ENCODE data around the gene HACE1. TPM values are rescaled to one million over a fixed set of nuclear protein-coding genes. Genes with fewer than 3 reads are reported as not detected.

The HACE1 gene
- total RNA-seq, 2 donors from 2014 or later, result 11.7 to 19.3 TPM

DNA sequence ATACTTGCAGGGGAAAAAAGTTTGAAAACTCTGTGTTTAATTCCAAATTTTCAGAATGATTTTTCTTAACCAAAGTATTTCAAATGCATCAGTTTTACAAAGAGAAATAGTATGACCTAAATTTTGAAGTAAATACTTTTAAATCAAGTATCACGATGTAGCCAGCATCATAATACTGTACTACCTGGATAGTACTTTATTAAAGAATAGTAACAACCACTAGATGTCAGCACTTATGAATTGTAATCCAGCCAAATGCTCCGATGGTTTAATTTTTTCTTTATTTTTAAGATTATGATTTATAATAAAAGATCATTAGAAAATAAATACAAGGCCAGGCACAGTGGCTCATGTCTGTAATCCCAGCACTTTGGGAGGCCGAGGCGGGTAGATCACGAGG, 37.2 kb upstream of the HACE1 start:
- no peak overlapping the region for H3K27ac ChIP-seq
- WGBS, result 68% methylated on average over 5 of the region's 5 CpGs
- H3K4me1 ChIP-seq (replicated peaks), result no peaks in the 10 kb centered on the region
- DNase-seq (ENCODE audit: low spot score), result no peak
- no peak for TF ChIP-seq POLR2AphosphoS5 (IDR thresholded peaks at IDR 0.05)
- no peak for TF ChIP-seq POLR2A (IDR thresholded peaks at IDR 0.05)
- TF ChIP-seq, protein P1, sequence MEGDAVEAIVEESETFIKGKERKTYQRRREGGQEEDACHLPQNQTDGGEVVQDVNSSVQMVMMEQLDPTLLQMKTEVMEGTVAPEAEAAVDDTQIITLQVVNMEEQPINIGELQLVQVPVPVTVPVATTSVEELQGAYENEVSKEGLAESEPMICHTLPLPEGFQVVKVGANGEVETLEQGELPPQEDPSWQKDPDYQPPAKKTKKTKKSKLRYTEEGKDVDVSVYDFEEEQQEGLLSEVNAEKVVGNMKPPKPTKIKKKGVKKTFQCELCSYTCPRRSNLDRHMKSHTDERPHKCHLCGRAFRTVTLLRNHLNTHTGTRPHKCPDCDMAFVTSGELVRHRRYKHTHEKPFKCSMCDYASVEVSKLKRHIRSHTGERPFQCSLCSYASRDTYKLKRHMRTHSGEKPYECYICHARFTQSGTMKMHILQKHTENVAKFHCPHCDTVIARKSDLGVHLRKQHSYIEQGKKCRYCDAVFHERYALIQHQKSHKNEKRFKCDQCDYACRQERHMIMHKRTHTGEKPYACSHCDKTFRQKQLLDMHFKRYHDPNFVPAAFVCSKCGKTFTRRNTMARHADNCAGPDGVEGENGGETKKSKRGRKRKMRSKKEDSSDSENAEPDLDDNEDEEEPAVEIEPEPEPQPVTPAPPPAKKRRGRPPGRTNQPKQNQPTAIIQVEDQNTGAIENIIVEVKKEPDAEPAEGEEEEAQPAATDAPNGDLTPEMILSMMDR (IDR thresholded peaks at IDR 0.05), result no peak
- H3K9me3 ChIP-seq, result no peaks in the 10 kb centered on the region
- no peak overlapping the region for H3K4me3 ChIP-seq
- no peaks in the 10 kb centered on the region for H3K36me3 ChIP-seq
- no peaks in the 10 kb centered on the region for H3K27me3 ChIP-seq (replicated peaks; ENCODE audit: insufficient read depth)
- intact Hi-C loops (cut with DNase I), result no loop called here

DNA sequence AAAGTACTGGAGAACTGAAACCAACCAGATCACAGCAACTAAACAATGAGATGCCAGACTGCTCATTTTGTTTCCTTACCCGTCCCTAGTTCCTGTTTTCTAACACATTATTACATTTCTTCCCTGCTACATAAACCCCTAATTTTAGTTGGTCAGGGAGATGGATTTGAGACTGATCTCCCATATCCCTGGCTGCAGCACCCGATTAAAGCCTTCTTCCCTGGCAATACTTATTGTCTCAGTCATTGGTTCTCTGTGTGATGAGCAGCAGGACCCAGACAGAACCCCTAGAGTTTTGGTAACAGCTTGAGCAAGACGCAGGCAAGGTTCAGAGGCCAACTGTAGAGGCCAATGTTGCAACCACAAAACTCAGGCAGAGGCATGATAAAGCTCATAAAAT, 28.3 kb upstream of the HACE1 start:
- H3K9me3 ChIP-seq, result no peaks in the 10 kb centered on the region
- TF ChIP-seq, protein P1 (IDR thresholded peaks at IDR 0.05), result no peak
- TF ChIP-seq POLR2A (IDR thresholded peaks at IDR 0.05) (no peak), POLR2AphosphoS5 (IDR thresholded peaks at IDR 0.05) (no peak)
- intact Hi-C loops (cut with DNase I), result no loop called here

DNA sequence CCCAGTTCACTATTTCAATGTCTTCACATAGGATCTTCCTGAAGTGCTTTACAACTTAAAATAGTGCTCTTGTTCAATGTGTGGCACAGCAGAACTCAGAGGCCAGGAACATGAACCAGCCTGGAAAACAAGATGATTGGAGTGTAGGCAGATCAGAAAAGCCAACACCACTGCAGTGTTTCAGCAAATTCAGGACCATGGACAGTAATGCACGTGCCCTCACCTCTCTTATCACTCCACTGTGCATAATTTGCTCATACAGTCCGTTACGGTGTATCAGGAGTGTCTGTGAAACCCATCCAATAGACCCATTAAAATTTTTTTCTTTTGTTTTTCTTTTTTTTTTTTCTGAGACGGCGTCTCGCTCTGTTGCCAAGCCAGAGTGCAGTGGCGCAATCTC, 27.6 kb upstream of the HACE1 start:
- WGBS, result 57% methylated on average over 7 of the region's 7 CpGs
- Histone ChIP-seq H3K27ac (no peak overlapping the region), H3K4me3 (no peak overlapping the region), H3K27me3 (replicated peaks; ENCODE audit: insufficient read depth) (no peaks in the 10 kb centered on the region), H3K9me3 (no peaks in the 10 kb centered on the region), H3K36me3 (no peaks in the 10 kb centered on the region), H3K4me1 (replicated peaks) (no peaks in the 10 kb centered on the region)
- intact Hi-C loops (cut with DNase I), result no loop called here
- DNase-seq (ENCODE audit: low spot score), result no peak
- TF ChIP-seq POLR2AphosphoS5 (IDR thresholded peaks at IDR 0.05), result no peak
- TF ChIP-seq, protein P1 (IDR thresholded peaks at IDR 0.05), result no peak

More for the DNA sequence above, 28.3 kb upstream of the HACE1 start:
- H3K27ac ChIP-seq, result no peak overlapping the region
- H3K4me3 ChIP-seq, result no peak overlapping the region
- no peaks in the 10 kb centered on the region for H3K27me3 ChIP-seq (replicated peaks; ENCODE audit: insufficient read depth)
- no peak for DNase-seq (ENCODE audit: low spot score)
- 80% methylated on average over 3 of the region's 3 CpGs for WGBS
- no peaks in the 10 kb centered on the region for H3K36me3 ChIP-seq
- no peaks in the 10 kb centered on the region for H3K4me1 ChIP-seq (replicated peaks)

DNA sequence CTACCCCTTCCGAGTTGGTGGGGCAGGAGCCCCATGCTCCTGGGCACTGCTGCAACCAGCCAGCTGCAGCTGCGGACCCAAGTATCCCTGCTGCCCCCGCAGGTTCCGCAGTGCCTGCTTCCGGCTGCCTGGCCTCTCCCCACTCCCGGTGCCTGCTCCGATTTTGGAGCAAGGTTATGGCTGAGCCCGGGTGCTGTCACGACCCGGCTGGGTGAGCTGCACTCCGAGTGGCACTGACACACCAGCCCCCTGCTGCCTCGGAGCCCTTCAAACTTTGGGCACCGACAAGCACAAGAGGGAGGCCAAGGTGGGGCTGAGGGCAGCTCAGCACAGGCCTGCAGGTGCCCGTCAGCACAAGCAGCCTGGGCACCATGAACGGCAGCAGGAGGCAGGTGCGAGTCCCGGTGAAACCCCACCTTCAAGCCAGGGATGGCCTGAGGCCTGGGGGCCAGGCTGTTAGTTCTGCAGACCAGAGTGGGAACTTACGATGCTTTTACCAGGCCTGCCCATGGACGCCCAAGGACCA, 25.9 kb upstream of the HACE1 start:
- WGBS, result 64% methylated on average over 19 of the region's 19 CpGs
- Histone ChIP-seq H3K27me3 (replicated peaks; ENCODE audit: insufficient read depth) (no peaks in the 10 kb centered on the region), H3K9me3 (no peaks in the 10 kb centered on the region), H3K4me3 (no peak overlapping the region), H3K36me3 (no peaks in the 10 kb centered on the region), H3K27ac (no peak overlapping the region), H3K4me1 (replicated peaks) (no peaks in the 10 kb centered on the region)
- no peak for DNase-seq (ENCODE audit: low spot score)
- TF ChIP-seq, protein P1 (IDR thresholded peaks at IDR 0.05), result no peak
- TF ChIP-seq POLR2A (IDR thresholded peaks at IDR 0.05) (no peak), POLR2AphosphoS5 (IDR thresholded peaks at IDR 0.05) (no peak)
- intact Hi-C loops (cut with DNase I), result no loop called here

DNA sequence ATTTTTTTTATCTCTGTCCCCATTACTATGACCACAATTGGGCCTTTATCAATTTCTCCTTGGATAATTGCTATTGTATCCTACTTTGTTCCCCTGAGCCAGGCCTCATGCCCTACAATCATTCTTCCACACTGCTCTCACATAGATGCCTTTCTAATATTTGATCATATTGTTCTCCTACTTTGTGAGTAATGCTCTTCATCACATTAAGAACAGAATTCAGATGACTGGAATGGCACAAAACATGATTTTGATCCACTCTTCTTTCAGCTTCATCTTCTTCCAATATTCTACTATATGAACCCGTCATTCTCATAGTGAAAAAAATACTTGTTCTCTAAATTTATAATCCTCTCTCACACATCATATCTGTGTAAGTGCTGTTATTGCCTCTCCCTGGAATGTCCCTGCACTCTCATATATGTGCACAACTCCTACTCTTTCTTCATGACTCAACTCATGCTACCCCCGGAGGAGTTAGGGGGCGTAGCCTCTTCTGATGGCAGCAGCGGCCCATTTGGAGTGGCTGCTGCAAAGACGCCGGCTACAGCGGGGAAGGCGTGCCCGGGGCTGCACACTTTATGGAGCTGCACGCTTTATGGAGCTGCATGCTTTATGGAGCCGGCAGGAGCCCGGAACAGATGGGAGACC, 25.3 kb upstream of the HACE1 start:
- Histone ChIP-seq H3K36me3 (no peaks in the 10 kb centered on the region), H3K4me1 (replicated peaks) (no peaks in the 10 kb centered on the region), H3K27me3 (replicated peaks; ENCODE audit: insufficient read depth) (no peaks in the 10 kb centered on the region), H3K4me3 (no peak overlapping the region), H3K27ac (no peak overlapping the region), H3K9me3 (no peaks in the 10 kb centered on the region)
- intact Hi-C loops (cut with DNase I), result no loop called here
- WGBS, result 38% methylated on average over 12 of the region's 12 CpGs
- DNase-seq (ENCODE audit: low spot score), result no peak
- no peak for TF ChIP-seq POLR2AphosphoS5 (IDR thresholded peaks at IDR 0.05)

Measured in prostate gland (tissue), 2 donors.